PC-9 (cell line): ENCODE measurements around the gene LIMS3. TPM values are rescaled to one million over a fixed set of nuclear protein-coding genes. Genes with fewer than 3 reads are reported as not detected.
"Not testable (repeated sequence)": the region's sequence is repeated elsewhere in the genome, so short reads cannot be mapped to it uniquely, and the experiment has no call there.

Experiments
- BruUV-seq: library from RNA; stranded (reverse); fragments of 400-500 nt; replicated peaks from 2 replicates; lab custom pipeline; 2021; lab: Mats Ljungman, UMichigan
- CTCF ChIA-PET: fragments of 300-600 bp; sonication (Branson Sonifier 250); formaldehyde crosslinking; loops from one replicate; lab custom pipeline; 2022; ENCODE audit warnings: antibody characterized with exemption; lab: Charles Lee
- POLR2A ChIA-PET: fragments of 300-600 bp; sonication (Branson Sonifier 250); formaldehyde crosslinking; loops from one replicate; lab custom pipeline; 2022; ENCODE audit warnings: antibody characterized with exemption; ENCODE audit not compliant: unreplicated experiment; lab: Charles Lee
- DNase-seq, 2 experiments: peaks; one replicate each; pipeline versions ENCODE4 v3.0.0 to v3.0.0-alpha.2; 2015 to 2022; ENCODE audit warnings: mixed read lengths in 1 of 2
- H2AFZ ChIP-seq: fragments of 200-600 bp; sonication (generic); 2 replicates; pipeline ENCODE4 v1.8.1; 2017; ENCODE audit warnings: antibody characterized with exemption
- H3F3A ChIP-seq: fragments of 200-600 bp; sonication (generic); 2 replicates; pipeline ENCODE4 v1.8.1; 2017; ENCODE audit warnings: antibody characterized with exemption, mild to moderate bottlenecking, low read depth; ENCODE audit not compliant: insufficient read depth
- H3K27ac ChIP-seq: fragments of 200-600 bp; sonication (generic); 2 replicates; pipeline ENCODE4 v1.6.1; 2016; ENCODE audit warnings: mixed run types
- H3K27me3 ChIP-seq: fragments of 200-600 bp; sonication (generic); 2 replicates; pipeline ENCODE4 v1.6.1; 2016; ENCODE audit warnings: low read depth, mixed run types; ENCODE audit not compliant: insufficient read depth
- H3K36me3 ChIP-seq: fragments of 200-600 bp; sonication (generic); 2 replicates; pipeline ENCODE4 v1.6.1; 2016; ENCODE audit warnings: low read depth, mixed run types
- H3K4me1 ChIP-seq: fragments of 200-600 bp; sonication (generic); replicated peaks from 2 replicates; pipeline ENCODE4 v1.6.1; 2016; ENCODE audit warnings: mixed run types; ENCODE audit not compliant: insufficient read depth
- H3K4me2 ChIP-seq: fragments of 200-600 bp; sonication (generic); 2 replicates; pipeline ENCODE4 v1.6.1; 2017; ENCODE audit warnings: mixed run types
- H3K4me3 ChIP-seq: fragments of 200-600 bp; sonication (generic); 2 replicates; pipeline ENCODE4 v1.6.1; 2016; ENCODE audit warnings: mixed run types
- H3K79me2 ChIP-seq: fragments of 200-600 bp; sonication (generic); 2 replicates; pipeline ENCODE4 v1.6.1; 2017; ENCODE audit warnings: low read depth, mixed run types
- H3K9me2 ChIP-seq: fragments of 200-600 bp; sonication (generic); 2 replicates; pipeline ENCODE4 v1.8.1; 2017; ENCODE audit warnings: mild to moderate bottlenecking; ENCODE audit not compliant: insufficient read depth
- H3K9me3 ChIP-seq: fragments of 200-600 bp; sonication (generic); 2 replicates; pipeline ENCODE4 v1.8.1; 2016; ENCODE audit warnings: low read depth; ENCODE audit not compliant: insufficient read depth
- H4K20me1 ChIP-seq: fragments of 200-600 bp; sonication (generic); 2 replicates; pipeline ENCODE4 v1.8.1; 2017; ENCODE audit not compliant: insufficient read depth
- intact Hi-C: fragments of 100-400 bp; cut with micrococcal nuclease; formaldehyde crosslinking; loops from one replicate; pipeline ENCODE4 v1.10.0; 2022; ENCODE audit not compliant: unreplicated experiment
- total RNA-seq: library from RNA; stranded (reverse); gene quantifications from 2 replicates; pipeline ENCODE4 v1.2.3, GENCODE V29; 2021

Gene LIMS3
- total RNA-seq, 1 experiment from 2014 or later: 1.4 TPM

DNA sequence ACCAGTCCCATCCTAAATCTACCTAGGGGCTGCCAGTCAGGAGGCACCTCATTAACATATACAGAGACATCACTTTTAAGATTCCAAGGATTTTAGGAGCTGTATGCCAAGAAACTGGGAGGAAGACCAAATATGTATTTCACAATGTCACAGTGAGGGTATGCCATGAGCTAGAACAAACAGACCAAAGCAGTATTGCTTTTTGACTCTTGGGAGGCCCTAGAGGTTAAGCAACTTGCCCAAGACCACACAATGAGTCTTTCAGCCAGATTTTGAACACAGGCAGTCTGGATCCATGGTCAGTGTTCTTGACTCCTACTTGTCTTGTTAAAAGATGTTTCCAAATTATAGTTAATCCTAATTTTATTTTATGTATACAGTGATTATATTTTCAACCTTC lies 12.3 kb downstream of the LIMS3 start:
- H3K9me2 ChIP-seq: not testable (repeated sequence)

DNA sequence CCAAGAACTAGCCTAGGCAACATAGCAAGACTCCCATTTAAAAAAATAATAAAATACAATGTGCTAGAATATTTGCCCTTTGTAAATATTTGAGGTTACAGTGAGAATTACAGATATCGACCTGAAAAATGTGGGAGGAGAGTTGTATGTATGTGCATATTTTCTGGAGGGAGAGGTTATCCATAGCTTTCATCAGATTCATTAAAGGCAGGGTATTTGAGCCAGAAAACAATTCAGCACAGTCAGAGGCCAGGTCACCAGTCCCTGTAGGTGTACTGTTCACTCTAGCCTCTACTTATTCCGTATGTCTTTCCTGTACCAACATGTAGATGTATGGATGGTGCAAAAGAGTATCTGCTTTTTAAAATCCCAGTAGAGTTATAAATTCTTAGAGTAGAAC lies 15.4 kb downstream of the LIMS3 start:
- intact Hi-C loops, POLR2A ChIA-PET: not testable (repeated sequence)

More for the DNA sequence above, 12.3 kb downstream of the LIMS3 start:
- H3K4me3 ChIP-seq, H4K20me1 ChIP-seq, H3K9me3 ChIP-seq, H3K27me3 ChIP-seq, intact Hi-C loops, H3K4me2 ChIP-seq, H2AFZ ChIP-seq, BruUV-seq, H3K36me3 ChIP-seq, H3K4me1 ChIP-seq, POLR2A ChIA-PET, CTCF ChIA-PET, H3F3A ChIP-seq, H3K79me2 ChIP-seq, DNase-seq, H3K27ac ChIP-seq: not testable (repeated sequence)

DNA sequence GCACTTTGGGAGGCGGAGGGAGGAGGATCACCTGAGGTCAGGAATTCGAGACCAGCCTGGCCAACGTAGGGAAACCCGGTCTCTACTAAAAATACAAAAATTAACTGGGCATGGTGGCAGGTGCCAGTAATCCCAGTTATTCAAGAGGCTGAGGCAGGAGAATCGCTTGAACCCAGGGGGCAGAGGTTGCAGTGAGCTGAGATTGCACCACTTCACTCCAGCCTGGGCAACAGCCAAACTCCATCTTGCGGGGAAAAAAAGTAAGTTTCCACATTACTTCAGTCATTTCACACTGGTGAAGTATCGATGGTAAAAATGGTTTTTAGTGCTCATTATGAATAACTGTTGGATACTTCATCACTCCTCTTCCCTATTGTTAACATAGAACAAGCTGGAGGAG lies 16.1 kb downstream of the LIMS3 start:
- H2AFZ ChIP-seq, intact Hi-C loops, H3K4me3 ChIP-seq, H3K36me3 ChIP-seq, H3F3A ChIP-seq, DNase-seq, H3K9me3 ChIP-seq, H3K4me2 ChIP-seq, POLR2A ChIA-PET, CTCF ChIA-PET, H3K4me1 ChIP-seq, H3K27ac ChIP-seq, H3K9me2 ChIP-seq, H3K27me3 ChIP-seq, BruUV-seq, H4K20me1 ChIP-seq, H3K79me2 ChIP-seq: not testable (repeated sequence)

More for the DNA sequence above, 15.4 kb downstream of the LIMS3 start:
- H3K9me3 ChIP-seq, H3F3A ChIP-seq, BruUV-seq, H3K4me2 ChIP-seq, H3K4me1 ChIP-seq, H3K79me2 ChIP-seq, H3K27ac ChIP-seq, H4K20me1 ChIP-seq, H3K27me3 ChIP-seq, H3K9me2 ChIP-seq, H3K4me3 ChIP-seq, CTCF ChIA-PET, H2AFZ ChIP-seq, H3K36me3 ChIP-seq, DNase-seq: not testable (repeated sequence)

DNA sequence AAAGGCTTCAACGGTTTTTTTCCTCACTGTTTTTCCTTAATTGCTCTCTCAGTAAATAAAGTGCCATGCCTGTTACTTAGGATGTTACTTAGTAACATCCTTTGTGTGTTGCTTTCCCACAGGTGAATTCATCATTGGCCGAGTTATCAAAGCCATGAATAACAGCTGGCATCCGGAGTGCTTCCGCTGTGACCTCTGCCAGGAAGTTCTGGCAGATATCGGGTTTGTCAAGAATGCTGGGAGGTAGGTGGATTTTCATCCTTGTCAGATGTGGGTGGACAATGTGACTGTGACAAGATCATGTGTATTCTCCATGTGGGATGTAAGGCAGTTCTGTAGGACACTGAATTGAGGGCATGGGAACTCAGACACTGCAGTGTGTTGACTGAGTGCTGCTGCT lies 17.3 kb downstream of the LIMS3 start:
- POLR2A ChIA-PET, CTCF ChIA-PET, H4K20me1 ChIP-seq, H3K36me3 ChIP-seq, DNase-seq, H2AFZ ChIP-seq, BruUV-seq, H3K4me1 ChIP-seq, H3K4me3 ChIP-seq, H3K27me3 ChIP-seq, H3K79me2 ChIP-seq, H3K9me3 ChIP-seq, intact Hi-C loops, H3K4me2 ChIP-seq, H3K27ac ChIP-seq, H3K9me2 ChIP-seq, H3F3A ChIP-seq: not testable (repeated sequence)

DNA sequence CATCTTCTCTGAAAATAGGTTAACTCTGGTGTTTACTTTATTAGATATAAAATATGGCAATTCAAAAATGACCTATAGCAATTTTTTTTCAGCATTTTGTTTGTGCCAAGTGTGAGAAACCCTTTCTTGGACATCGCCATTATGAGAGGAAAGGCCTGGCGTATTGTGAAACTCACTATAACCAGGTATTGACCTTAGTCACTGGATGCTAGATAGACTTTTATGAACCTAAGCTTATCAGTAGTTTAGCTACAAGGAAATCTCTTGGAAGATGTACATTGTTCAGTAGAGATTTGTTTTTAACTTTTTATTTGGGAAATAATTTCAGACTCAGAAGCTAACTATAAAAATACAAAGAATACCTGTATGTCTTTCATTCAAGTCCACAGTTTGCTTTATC lies 21.7 kb downstream of the LIMS3 start:
- H4K20me1 ChIP-seq, H3K4me2 ChIP-seq, H3K27me3 ChIP-seq, POLR2A ChIA-PET, H3K36me3 ChIP-seq, H3K79me2 ChIP-seq, BruUV-seq, intact Hi-C loops, H3K27ac ChIP-seq, CTCF ChIA-PET, H3F3A ChIP-seq, H3K9me3 ChIP-seq, DNase-seq, H2AFZ ChIP-seq, H3K4me1 ChIP-seq, H3K9me2 ChIP-seq, H3K4me3 ChIP-seq: not testable (repeated sequence)

DNA sequence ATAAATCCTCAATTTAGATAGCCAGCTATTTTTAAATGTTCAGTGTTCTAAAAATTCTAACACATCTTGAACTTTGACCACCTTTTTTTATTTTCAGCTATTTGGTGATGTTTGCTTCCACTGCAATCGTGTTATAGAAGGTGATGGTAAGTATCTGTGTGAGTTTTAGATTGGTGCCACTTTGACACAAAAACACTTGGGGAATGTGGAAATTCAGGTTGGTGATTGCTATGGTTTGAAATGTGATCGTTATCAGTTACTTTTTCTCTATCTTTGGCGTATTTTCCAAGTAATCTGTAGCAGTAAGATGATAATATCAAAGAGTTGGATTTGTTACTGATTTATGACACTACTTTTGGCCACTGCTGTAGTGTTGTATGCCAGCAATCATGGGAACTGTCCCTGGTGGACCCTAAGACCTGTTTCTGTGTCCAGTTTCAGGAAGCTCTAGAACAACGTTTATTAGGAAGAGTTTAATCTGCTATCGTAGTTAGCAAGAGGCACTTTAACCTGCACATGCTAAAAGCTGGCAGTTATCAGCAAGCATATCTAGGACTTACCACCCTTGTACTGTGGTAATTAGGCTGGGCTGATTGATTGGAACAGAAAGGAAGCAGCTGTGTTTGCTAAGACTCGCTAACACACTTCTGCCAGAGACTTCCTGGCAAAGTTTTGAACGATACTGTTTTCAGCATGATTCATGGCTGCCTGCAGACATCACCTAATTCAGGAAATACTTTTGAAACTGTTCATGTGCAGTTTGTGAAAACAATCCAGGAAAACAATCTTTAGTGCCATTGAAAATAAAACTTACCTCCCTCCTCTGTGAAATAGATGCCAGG lies 23.3 kb downstream of the LIMS3 start:
- H3K4me3 ChIP-seq, H4K20me1 ChIP-seq, H3K9me3 ChIP-seq, BruUV-seq, DNase-seq, H3K4me1 ChIP-seq, H3F3A ChIP-seq, H3K27ac ChIP-seq, H3K9me2 ChIP-seq, H3K79me2 ChIP-seq, intact Hi-C loops, CTCF ChIA-PET, H3K4me2 ChIP-seq, H2AFZ ChIP-seq, H3K36me3 ChIP-seq, H3K27me3 ChIP-seq, POLR2A ChIA-PET: not testable (repeated sequence)

DNA sequence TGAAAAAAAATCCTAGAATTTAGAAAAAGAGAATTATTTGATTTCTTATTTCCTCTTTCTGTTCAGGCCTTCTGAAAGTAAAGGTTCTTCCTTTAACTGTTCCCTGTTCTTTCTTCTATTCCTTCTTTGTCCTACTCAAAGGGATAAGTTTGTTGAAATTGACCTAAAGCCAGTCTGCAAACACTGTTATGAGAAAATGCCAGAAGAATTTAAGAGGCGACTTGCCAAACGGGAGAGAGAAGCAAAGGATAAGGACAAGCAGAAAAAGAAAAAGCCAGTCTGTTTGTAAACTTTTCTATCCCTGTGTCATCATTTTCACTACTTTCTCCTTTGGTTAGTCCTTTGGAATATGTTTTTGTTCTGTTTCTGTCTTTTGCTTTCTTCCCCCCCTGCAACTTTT lies 26.0 kb downstream of the LIMS3 start:
- H3K36me3 ChIP-seq, H3F3A ChIP-seq, CTCF ChIA-PET, H3K79me2 ChIP-seq, H3K4me3 ChIP-seq, DNase-seq, POLR2A ChIA-PET, H3K27me3 ChIP-seq, H2AFZ ChIP-seq, BruUV-seq, H3K9me2 ChIP-seq, H4K20me1 ChIP-seq, H3K27ac ChIP-seq, H3K4me2 ChIP-seq, intact Hi-C loops, H3K9me3 ChIP-seq, H3K4me1 ChIP-seq: not testable (repeated sequence)
